ENCODE measurements around the gene KNOP1. TPM values are rescaled to one million over a fixed set of nuclear protein-coding genes. Genes with fewer than 3 reads are reported as not detected.

KNOP1 gene
- total RNA-seq (2014; rRNA removed; shearing (Covaris generic)): 19.5 and 24.3 TPM in 2 replicates
- polyA plus RNA-seq (2014; cell fraction: nucleus; rRNA removed): 15.7 and 16.9 TPM in 2 replicates

GRCh38 chr16:19717741-19718623, at the start of gene KNOP1, which contains the start of gene IQCK:
Gene KNOP1, minus strand, starts transcription at chr16:19718227. Its CDS starts 3,192 bp downstream, at chr16:19715035.
Gene IQCK, plus strand, starts transcription at chr16:19718271. Its CDS starts 36 bp downstream, at chr16:19718307.
- peak; percentile 78 for DNase-seq (ENCODE audit: extremely low read depth, low read depth)

GRCh38 chr16:19767497-19767896, 49.5 kb upstream of the KNOP1 start:
- no peak for DNase-seq (ENCODE audit: extremely low read depth, low read depth)

- no peak for DNase-seq (ENCODE audit: extremely low read depth, low read depth)
Measured at GRCh38 chr16:19766988-19767387, 49.0 kb upstream of the KNOP1 start.

- DNase-seq (ENCODE audit: extremely low read depth, low read depth): no peak
Measured at GRCh38 chr16:19766554-19766884, 48.5 kb upstream of the KNOP1 start.

GRCh38 chr16:19765860-19766553, 48.0 kb upstream of the KNOP1 start:
- DNase-seq (ENCODE audit: extremely low read depth, low read depth): no peak

GRCh38 chr16:19760356-19761060, 42.5 kb upstream of the KNOP1 start:
- DNase-seq (ENCODE audit: extremely low read depth, low read depth): no peak

- no peak for DNase-seq (ENCODE audit: extremely low read depth, low read depth)
Measured at GRCh38 chr16:19757762-19758595, 40.0 kb upstream of the KNOP1 start.

- no peak for DNase-seq (ENCODE audit: extremely low read depth, low read depth)
Measured at GRCh38 chr16:19757026-19757425, 39.0 kb upstream of the KNOP1 start.

GRCh38 chr16:19755268-19755667, 37.2 kb upstream of the KNOP1 start:
- no peak for DNase-seq (ENCODE audit: extremely low read depth, low read depth)

GRCh38 chr16:19754644-19755036, 36.6 kb upstream of the KNOP1 start:
- no peak for DNase-seq (ENCODE audit: extremely low read depth, low read depth)

- no peak for DNase-seq (ENCODE audit: extremely low read depth, low read depth)
Measured at GRCh38 chr16:19753815-19754643, 36.0 kb upstream of the KNOP1 start.

- DNase-seq (ENCODE audit: extremely low read depth, low read depth): no peak
Measured at GRCh38 chr16:19751478-19752385, 33.7 kb upstream of the KNOP1 start.

- no peak for DNase-seq (ENCODE audit: extremely low read depth, low read depth)
Measured at GRCh38 chr16:19749571-19750080, 31.6 kb upstream of the KNOP1 start.

- DNase-seq (ENCODE audit: extremely low read depth, low read depth): no peak
Measured at GRCh38 chr16:19748389-19749168, 30.6 kb upstream of the KNOP1 start.

- no peak for DNase-seq (ENCODE audit: extremely low read depth, low read depth)
Measured at GRCh38 chr16:19746561-19746960, 28.5 kb upstream of the KNOP1 start.

- no peak for DNase-seq (ENCODE audit: extremely low read depth, low read depth)
Measured at GRCh38 chr16:19745286-19746010, 27.4 kb upstream of the KNOP1 start.

- no peak for DNase-seq (ENCODE audit: extremely low read depth, low read depth)
Measured at GRCh38 chr16:19744670-19745069, 26.6 kb upstream of the KNOP1 start.
